ENCODE data around the gene ATP6V0E2. TPM values are rescaled to one million over a fixed set of nuclear protein-coding genes. Genes with fewer than 3 reads are reported as not detected.

ATP6V0E2 gene
- total RNA-seq, 2 donors from 2014 or later, result 15.3 to 16.1 TPM

DNA sequence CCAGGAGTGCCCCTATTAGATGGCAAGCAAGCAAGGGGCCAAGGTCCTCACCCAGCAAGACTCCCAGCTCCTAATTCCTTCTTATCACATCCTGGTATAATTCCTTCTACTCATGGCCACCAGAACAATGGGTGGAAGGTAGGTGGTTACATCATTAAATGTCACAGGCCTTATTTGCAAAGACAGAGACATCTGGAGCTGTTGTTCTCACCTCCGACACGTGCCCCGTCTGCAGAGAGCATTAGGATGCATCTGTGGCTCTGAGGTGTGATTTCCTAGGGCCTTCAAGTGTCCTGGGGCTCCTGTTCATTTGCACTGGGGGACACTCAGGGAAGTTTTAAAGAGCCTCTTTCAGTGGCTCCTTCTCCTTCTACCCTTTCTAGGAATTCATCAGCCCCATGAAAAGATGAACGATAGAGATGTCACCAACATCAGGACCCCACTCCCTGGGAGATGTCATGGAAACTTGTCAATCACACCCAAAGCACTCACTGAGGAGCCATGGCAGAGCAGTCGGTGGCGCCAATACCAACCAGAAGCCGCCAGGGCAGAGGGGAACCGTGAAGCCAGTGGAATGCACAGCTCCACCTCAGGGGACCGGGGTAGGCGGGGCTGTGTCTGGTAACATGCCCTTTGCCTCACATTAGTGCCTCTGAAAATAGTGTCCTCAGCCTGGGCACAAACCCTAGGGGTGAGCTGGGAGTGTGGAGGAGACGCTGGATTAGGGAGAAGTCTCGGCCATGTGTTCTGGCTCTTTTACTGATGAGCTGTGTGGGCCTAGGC, 2.9 kb upstream of the ATP6V0E2 start:
- Mint-ChIP-seq H3K36me3 (ENCODE audit: low read depth) (no peaks in the 10 kb centered on the region), H3K27ac (no peak overlapping the region), H3K4me1 (peaks cover 17% of the 10 kb centered on the region), H3K9me3 (no peaks in the 10 kb centered on the region), H3K27me3 (ENCODE audit: insufficient read depth) (peaks cover 26% of the 10 kb centered on the region), H3K4me3 (no peak overlapping the region)
- Histone ChIP-seq H3K4me3 (ENCODE audit: low read length) (no peak overlapping the region), H3K4me1 (ENCODE audit: control insufficient read depth, insufficient read depth, low read length) (peaks cover 8% of the 10 kb centered on the region), H3K9me3 (ENCODE audit: control insufficient read depth, low read length) (no peaks in the 10 kb centered on the region), H3K9ac (ENCODE audit: extremely low read depth, low read length, poor library complexity, severe bottlenecking) (no peak overlapping the region), H3K36me3 (ENCODE audit: control insufficient read depth, insufficient read depth, low read length) (no peaks in the 10 kb centered on the region), H3K27me3 (ENCODE audit: control insufficient read depth, insufficient read depth, low read length, poor library complexity, severe bottlenecking) (peaks cover 17% of the 10 kb centered on the region), H3K27ac (ENCODE audit: low read depth, low read length) (no peak overlapping the region)
- peak; percentile 58 for DNase-seq
- WGBS, 2 experiments (ENCODE audit: insufficient coverage in 1 of 2, insufficient read length in 1 of 2), result 81 to 83% methylated on average over 9 to 12 of the region's 12 CpGs
- TF ChIP-seq, protein P1, sequence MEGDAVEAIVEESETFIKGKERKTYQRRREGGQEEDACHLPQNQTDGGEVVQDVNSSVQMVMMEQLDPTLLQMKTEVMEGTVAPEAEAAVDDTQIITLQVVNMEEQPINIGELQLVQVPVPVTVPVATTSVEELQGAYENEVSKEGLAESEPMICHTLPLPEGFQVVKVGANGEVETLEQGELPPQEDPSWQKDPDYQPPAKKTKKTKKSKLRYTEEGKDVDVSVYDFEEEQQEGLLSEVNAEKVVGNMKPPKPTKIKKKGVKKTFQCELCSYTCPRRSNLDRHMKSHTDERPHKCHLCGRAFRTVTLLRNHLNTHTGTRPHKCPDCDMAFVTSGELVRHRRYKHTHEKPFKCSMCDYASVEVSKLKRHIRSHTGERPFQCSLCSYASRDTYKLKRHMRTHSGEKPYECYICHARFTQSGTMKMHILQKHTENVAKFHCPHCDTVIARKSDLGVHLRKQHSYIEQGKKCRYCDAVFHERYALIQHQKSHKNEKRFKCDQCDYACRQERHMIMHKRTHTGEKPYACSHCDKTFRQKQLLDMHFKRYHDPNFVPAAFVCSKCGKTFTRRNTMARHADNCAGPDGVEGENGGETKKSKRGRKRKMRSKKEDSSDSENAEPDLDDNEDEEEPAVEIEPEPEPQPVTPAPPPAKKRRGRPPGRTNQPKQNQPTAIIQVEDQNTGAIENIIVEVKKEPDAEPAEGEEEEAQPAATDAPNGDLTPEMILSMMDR (conservative IDR thresholded peaks at IDR 0.05), result no peak

DNA sequence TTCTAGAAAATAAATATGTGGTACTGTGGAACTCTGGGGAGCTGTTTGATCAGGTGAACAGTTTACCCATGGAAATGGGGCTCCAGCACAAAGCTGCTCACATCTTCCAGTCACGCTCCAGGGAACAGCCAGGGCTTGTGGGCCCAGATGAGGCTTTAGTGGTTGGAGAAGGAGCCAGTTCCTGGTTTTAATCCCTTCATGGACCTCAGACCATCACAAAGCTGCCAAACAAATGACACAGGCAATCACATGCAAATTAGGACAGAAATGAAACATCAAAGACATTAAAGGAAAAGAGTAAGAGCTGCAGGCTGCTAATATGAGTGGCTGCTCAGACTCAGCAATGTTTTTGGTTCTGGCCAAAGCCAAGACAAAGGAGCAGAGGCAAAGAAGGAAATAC, 2.2 kb upstream of the ATP6V0E2 start:
- TF ChIP-seq, protein P1 (conservative IDR thresholded peaks at IDR 0.05), result no peak
- Histone ChIP-seq H3K9me3 (ENCODE audit: control insufficient read depth, low read length) (no peaks in the 10 kb centered on the region), H3K9ac (ENCODE audit: extremely low read depth, low read length, poor library complexity, severe bottlenecking) (no peak overlapping the region), H3K4me1 (ENCODE audit: control insufficient read depth, insufficient read depth, low read length) (peaks cover 8% of the 10 kb centered on the region), H3K36me3 (ENCODE audit: control insufficient read depth, insufficient read depth, low read length) (no peaks in the 10 kb centered on the region), H3K4me3 (ENCODE audit: low read length) (no peak overlapping the region), H3K27me3 (ENCODE audit: control insufficient read depth, insufficient read depth, low read length, poor library complexity, severe bottlenecking) (peaks cover 17% of the 10 kb centered on the region), H3K27ac (ENCODE audit: low read depth, low read length) (no peak overlapping the region)
- no peak overlapping the region for H3K4me3 Mint-ChIP-seq
- H3K9me3 Mint-ChIP-seq, result no peaks in the 10 kb centered on the region
- no peak overlapping the region for H3K27ac Mint-ChIP-seq
- WGBS, 2 experiments (ENCODE audit: insufficient coverage in 1 of 2, insufficient read length in 1 of 2), result 100% methylated on average over 1 of the region's 1 CpG; no CpG with 5 or more reads in 1 of the 2 experiments
- no peak for DNase-seq
- no peaks in the 10 kb centered on the region for H3K36me3 Mint-ChIP-seq (ENCODE audit: low read depth)
- peaks cover 17% of the 10 kb centered on the region for H3K4me1 Mint-ChIP-seq
- H3K27me3 Mint-ChIP-seq (ENCODE audit: insufficient read depth), result peaks cover 29% of the 10 kb centered on the region

DNA sequence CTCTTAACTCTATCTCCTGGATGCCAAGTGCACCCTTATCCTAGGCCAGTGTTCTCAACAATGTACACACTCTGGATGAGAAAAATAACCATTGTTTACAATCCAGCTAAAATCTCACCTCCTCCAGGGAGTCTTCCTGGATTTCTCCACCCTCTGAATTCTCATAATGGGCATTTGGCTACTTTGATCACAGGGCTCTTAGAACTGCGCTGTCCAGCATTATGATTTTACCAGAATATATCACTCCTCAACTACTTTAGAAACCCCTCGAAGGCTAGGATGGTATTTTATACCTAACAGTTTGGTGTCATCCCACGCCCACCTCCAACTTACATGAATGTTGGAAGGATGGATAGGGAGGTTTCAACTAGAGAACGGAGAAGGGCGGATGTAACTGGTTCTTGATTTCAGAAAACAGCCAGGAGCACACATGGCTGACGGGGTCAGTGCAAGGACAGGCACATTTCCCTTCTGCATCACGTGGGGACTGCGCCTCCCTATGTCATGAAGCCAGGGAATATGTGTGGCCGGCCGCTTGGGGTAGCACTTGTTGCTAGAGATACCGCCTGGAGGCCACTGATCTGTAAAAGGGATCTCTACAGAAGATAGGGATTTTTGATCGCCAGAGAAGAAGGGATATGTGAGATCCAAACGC, 1.2 kb upstream of the ATP6V0E2 start:
- H3K9me3 Mint-ChIP-seq, result no peaks in the 10 kb centered on the region
- peak overlapping the region; percentile 48 for H3K27ac Mint-ChIP-seq
- H3K9ac ChIP-seq (ENCODE audit: extremely low read depth, low read length, poor library complexity, severe bottlenecking), result peak overlapping the region; percentile 34

More for the DNA sequence above, 1.2 kb upstream of the ATP6V0E2 start:
- Histone ChIP-seq H3K4me1 (ENCODE audit: control insufficient read depth, insufficient read depth, low read length) (peaks cover 8% of the 10 kb centered on the region), H3K9me3 (ENCODE audit: control insufficient read depth, low read length) (no peaks in the 10 kb centered on the region), H3K4me3 (ENCODE audit: low read length) (peak overlapping the region; percentile 83), H3K36me3 (ENCODE audit: control insufficient read depth, insufficient read depth, low read length) (no peaks in the 10 kb centered on the region), H3K27ac (ENCODE audit: low read depth, low read length) (no peak overlapping the region), H3K27me3 (ENCODE audit: control insufficient read depth, insufficient read depth, low read length, poor library complexity, severe bottlenecking) (peaks cover 17% of the 10 kb centered on the region)
- 36 to 42% methylated on average over 9 to 13 of the region's 13 CpGs for WGBS, 2 experiments (ENCODE audit: insufficient coverage in 1 of 2, insufficient read length in 1 of 2)
- TF ChIP-seq, protein P1 (conservative IDR thresholded peaks at IDR 0.05), result peak; percentile 44
- H3K4me1 Mint-ChIP-seq, result peaks cover 17% of the 10 kb centered on the region
- peaks cover 29% of the 10 kb centered on the region for H3K27me3 Mint-ChIP-seq (ENCODE audit: insufficient read depth)
- peak; percentile 82 for DNase-seq
- H3K4me3 Mint-ChIP-seq, result peak overlapping the region; percentile 66
- no peaks in the 10 kb centered on the region for H3K36me3 Mint-ChIP-seq (ENCODE audit: low read depth)

All from endodermal cell (in vitro differentiated cells).